HG03159 (cell line): ENCODE data around the gene SORD.
"Not testable (repeated sequence)": the region's sequence is repeated elsewhere in the genome, so short reads cannot be mapped to it uniquely, and the experiment has no call there.

Experiments
- ATAC-seq: cut with Tn5 transposase; IDR thresholded peaks from one replicate; pipeline ENCODE4 v1.9.1; 2021; ENCODE audit warnings: mild to moderate bottlenecking, moderate library complexity; ENCODE audit not compliant: unreplicated experiment

SORD gene

GRCh38 chr15:45058690-45059675 lies 36.0 kb downstream of the SORD start:
- not testable (repeated sequence) for ATAC-seq

DNA sequence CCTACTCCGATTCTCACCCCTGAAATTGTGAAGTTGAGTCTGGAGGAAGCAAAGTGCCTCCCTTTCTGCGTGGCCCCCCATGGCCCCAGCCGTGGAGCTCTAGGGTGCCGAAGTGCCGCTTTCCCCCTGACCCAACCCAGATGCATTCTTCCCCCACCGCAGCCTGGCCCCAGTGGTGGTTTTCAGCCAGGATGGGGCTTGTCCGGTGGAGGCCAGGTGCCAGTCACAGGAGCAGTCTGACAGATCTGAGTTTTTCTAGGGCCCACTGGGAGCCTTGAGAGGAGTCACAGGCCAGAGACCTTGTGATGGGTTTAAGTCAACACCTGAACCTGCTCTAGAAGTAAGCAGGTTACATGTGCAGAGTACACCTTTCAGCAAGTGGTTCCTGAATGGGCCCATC lies 39.3 kb downstream of the SORD start:
- ATAC-seq, result not testable (repeated sequence)

DNA sequence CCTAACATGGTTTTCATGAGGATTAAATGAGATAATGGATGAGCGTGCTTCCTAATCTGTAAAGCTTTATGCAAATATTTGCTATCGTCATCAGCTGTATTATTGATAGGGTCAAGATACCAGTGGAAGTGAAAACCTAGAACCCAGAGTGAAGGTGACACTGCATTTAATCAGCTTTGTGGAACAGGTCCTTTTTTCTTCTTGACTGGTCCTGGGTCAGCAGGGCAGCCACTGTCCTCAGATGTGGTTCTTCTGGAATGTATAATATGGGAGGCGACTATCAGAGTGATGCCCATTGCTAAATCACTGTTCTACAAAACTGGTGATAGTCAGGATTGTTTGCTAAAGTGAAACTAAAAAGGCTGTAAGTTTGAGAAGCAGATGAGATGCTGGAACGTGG lies 41.4 kb downstream of the SORD start:
- ATAC-seq, result no peak

DNA sequence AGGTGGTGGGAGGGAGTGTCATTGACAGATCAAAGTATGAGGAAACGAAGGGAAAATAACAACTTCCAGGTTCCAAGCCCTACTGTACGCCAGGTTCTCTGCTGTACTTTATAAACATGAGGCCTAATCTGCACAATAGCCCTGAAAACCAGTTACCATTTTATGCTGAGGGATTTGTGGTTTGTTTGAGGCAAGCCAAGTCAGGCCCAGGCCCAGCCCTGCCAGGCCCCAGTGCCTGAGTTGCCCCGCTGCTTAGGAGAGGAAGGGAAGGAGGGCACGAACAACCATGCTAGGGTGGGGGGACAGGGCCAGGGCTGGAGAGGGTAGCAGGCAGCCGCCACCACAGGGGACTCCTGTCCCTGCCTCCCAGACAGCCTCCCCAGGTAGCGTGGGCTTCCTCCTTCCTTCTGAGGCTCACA lies 47.0 kb downstream of the SORD start:
- not testable (repeated sequence) for ATAC-seq

GRCh38 chr15:45073602-45074001 lies 50.6 kb downstream of the SORD start:
- not testable (repeated sequence) for ATAC-seq

GRCh38 chr15:45075440-45076320 lies 52.7 kb downstream of the SORD start:
- not testable (repeated sequence) for ATAC-seq

- ATAC-seq, result not testable (repeated sequence)
Measured at GRCh38 chr15:45077391-45077790, 54.4 kb downstream of the SORD start.

DNA sequence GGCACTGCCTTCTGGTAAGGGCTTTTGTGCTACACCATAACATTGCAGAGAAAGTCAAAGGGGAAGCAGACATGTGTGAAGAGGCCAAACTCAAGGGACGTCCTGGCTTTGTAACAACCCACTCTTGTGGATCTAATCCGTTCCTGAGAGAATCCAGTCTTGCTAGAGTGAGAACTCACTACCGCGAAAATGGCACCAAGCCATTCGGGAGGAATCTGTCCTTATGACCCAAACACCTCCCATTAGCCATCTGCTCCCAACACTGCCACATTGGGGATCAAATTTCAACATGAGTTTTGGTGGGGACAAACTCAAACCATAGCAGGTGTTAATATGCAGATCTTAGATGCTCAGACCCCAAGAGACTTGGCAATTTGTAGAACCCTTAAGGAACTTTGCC lies 56.2 kb downstream of the SORD start:
- ATAC-seq, result not testable (repeated sequence)

DNA sequence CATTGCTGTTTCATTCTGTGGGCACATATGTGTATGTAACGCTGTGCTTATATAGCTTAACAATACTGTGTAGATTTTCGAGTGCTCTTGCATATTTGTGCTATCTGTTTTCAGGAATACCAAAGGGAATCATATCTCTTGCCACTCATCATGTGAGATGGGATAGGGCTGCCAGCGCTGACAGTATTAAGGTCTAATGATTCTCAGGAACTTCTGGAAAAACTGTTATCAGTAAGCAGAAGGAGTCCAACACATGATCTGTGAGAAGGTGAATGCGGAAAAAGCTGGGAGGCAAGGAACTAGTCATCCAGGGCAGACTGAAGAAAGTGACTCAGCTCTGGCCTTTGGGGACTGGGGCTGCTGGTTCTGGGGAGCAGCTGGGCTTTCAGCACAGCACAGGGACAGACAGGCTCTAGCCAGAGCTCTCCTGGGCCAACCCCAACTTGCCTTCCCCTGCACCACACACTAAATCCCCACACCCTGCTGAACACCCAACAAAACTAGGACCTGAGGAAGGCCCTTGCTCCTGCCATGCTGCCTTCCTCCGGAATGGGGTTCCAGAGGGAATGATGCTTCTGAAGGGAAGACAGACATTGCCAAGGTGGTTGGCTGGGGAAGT lies 56.7 kb downstream of the SORD start:
- not testable (repeated sequence) for ATAC-seq

- not testable (repeated sequence) for ATAC-seq
Measured at GRCh38 chr15:45080593-45080992, 57.6 kb downstream of the SORD start.

GRCh38 chr15:45082412-45082811 lies 59.4 kb downstream of the SORD start:
- not testable (repeated sequence) for ATAC-seq

GRCh38 chr15:45083223-45083622 lies 60.2 kb downstream of the SORD start:
- no peak for ATAC-seq

DNA sequence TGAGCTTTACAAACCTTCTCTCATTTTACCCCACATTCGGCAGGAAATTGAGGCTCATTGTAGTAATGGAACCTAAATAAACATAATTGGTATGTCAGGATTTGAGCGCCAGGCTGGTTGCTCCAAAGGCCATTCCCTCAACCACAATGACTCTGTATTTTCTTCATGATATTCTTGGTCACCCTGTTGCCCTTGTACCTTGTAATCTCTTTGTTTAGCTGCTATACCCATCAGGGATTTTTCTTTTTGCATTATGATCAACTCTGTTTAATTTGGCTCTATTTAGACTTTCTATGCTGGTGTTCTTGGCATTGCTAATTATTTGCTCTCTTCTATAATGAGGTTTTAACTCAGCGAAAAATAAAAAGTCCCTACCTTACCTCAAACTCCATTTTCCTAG lies 61.2 kb downstream of the SORD start:
- no peak for ATAC-seq

GRCh38 chr15:45087513-45087912 lies 64.5 kb downstream of the SORD start:
- no peak for ATAC-seq

DNA sequence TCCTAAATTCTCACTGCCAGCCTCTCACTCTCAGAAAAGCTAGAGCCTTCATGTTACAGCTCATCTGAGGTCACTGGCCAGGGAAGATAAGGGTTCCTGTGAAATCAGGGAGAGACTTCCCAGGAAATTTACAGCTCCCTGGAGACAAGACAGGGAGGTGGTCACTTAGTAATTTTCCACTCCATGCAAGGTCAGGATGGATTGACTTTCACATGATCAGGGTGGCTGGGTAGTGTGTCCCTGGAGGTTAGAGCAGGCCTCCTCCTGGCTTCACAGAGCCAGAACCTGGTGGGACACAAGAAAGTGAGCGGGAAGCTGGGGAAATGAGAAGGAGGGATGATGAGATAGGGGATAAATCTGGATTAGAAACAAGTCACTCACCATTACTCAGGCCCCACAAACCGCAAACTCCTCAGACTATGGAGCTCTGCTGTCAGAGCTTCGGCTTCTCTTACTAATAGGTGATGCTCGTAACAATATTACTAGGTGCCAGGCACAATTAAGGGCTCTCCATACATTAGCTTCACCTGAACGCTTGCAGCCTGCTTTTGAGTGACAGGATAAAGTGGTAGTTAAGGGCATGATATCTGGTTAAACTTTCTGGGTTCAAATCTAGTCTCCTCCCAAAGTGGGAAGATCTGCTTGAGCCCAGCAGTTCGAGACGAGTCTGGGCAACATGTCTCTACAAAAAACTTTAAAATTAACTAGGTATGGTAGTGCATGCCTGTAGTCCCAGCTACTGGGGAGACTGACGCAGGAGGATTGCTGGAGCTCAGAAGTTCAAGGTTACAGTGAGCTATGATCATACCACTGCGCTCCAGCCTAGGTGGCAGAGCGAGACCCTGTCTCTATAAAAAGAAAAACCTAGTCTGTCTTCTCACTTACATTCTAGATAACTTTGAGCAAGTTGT lies 66.1 kb downstream of the SORD start:
- no peak for ATAC-seq

- no peak for ATAC-seq
Measured at GRCh38 chr15:45089712-45090373, 66.8 kb downstream of the SORD start.

DNA sequence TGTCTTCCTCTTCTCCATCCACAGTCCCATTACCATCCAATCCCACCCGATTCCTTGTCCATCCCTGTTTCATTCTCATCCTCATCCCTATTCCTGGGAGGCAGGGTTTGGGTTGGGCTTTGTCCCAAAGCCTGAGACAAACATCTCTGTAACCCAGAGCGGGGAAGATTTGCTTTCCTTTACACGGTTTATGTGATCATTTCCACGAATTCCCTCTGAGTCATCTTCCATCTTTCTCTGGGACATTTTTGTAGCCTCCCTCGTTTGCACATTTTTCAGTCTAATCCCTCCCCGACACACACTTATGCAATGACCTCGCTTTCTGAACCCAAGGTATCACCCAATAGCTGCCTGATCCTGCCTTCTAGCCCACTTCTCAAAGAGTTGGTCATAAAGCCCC lies 68.2 kb downstream of the SORD start:
- ATAC-seq, result no peak

DNA sequence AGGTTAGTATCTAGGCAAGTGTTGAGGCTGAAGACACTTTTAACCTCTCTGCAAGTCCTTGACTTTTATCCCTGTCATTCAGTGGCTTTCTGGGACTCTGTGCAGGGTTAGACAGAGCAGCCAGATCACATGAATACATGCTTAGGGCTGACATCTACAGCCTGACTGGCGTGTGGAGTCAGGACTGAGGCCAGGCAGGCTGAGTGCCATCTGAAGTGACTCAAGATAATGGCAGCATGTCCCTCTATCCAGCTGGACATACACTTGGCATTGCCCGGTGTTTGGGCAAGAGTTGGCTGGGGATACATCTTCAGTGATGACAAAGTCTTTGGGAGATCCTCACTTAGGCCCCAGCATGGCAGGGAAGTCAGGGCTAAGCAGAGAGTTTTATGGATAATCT lies 68.6 kb downstream of the SORD start:
- no peak for ATAC-seq

DNA sequence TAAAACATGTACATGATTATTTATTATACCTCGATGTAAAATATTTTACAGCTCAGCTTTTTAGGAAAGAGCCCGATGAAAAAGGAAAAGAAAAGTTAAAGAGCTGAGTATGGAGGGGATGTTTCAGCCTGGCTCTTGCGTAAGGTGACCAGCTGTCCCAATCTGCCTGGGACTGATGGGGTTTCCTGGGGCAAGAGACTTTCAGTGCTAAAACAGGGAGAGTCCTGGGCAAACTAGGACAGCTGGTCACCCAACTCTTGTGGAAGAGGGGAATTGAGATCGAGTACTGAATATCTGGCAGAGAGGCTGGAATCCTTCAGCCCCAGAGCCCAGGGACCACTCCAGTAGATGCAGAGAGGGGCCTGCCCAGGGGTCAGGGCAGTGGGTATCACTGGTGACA lies 70.0 kb downstream of the SORD start:
- ATAC-seq, result no peak
